IMR-90 (cell line): ENCODE results near the gene CKAP5. TPM values are rescaled to one million over a fixed set of nuclear protein-coding genes. Genes with fewer than 3 reads are reported as not detected.

Experiments used
- ATAC-seq: fragments of 200-7000 bp; cut with Tn5 transposase; 2 replicates; pipeline ENCODE4 v1.9.1; 2020; ENCODE audit warnings: low read depth, mild to moderate bottlenecking, moderate library complexity
- BruUV-seq: library from RNA; stranded (reverse); fragments of 400-500 nt; replicated peaks from 2 replicates; lab custom pipeline; 2021; lab: Mats Ljungman, UMichigan
- CTCF ChIA-PET: fragments of 300-600 bp; formaldehyde crosslinking; extraction: SDS; loops from one replicate; lab custom pipeline; 2021; ENCODE audit warnings: antibody characterized with exemption; lab: Yijun Ruan, JAX
- POLR2A ChIA-PET: fragments of 300-600 bp; sonication (Branson Sonifier 250); formaldehyde crosslinking; loops from one replicate; lab custom pipeline; 2022; ENCODE audit warnings: antibody characterized with exemption; ENCODE audit not compliant: unreplicated experiment; lab: Charles Lee
- DNase-seq: peaks from one replicate; pipeline ENCODE4 v3.0.0; 2013
- H2AFZ ChIP-seq: replicated peaks from 2 replicates; pipeline ENCODE3; 2013; ENCODE audit warnings: low read length, mild to moderate bottlenecking; ENCODE audit not compliant: poor library complexity
- H2AK5ac ChIP-seq: 2 replicates; pipeline ENCODE4 v1.6.1; 2013; ENCODE audit warnings: low read depth, low read length, inconsistent platforms
- H2AK9ac ChIP-seq: replicated peaks from 2 replicates; pipeline ENCODE3; 2013; ENCODE audit warnings: mild to moderate bottlenecking, low read depth, low read length, moderate library complexity; ENCODE audit not compliant: poor library complexity
- H2BK120ac ChIP-seq: 2 replicates; pipeline ENCODE4 v1.6.1; 2013; ENCODE audit warnings: low read depth, low read length, inconsistent platforms
- H2BK15ac ChIP-seq: 3 replicates; pipeline ENCODE4 v1.6.1; 2013; ENCODE audit warnings: low read depth, low read length, inconsistent platforms
- H2BK20ac ChIP-seq: 2 replicates; pipeline ENCODE4 v1.6.1; 2013; ENCODE audit warnings: low read depth, mild to moderate bottlenecking, inconsistent platforms, low read length, moderate library complexity
- H2BK5ac ChIP-seq: 2 replicates; pipeline ENCODE4 v1.6.1; 2013; ENCODE audit warnings: mild to moderate bottlenecking, low read depth, low read length, inconsistent platforms; ENCODE audit not compliant: poor library complexity, severe bottlenecking
- H3K14ac ChIP-seq: replicated peaks from 2 replicates; pipeline ENCODE4 v1.6.1; 2013; ENCODE audit warnings: low read depth, low read length, inconsistent platforms
- H3K18ac ChIP-seq: 2 replicates; pipeline ENCODE4 v1.6.1; 2013; ENCODE audit warnings: low read depth, low read length, control low read depth
- H3K23ac ChIP-seq: 2 replicates; pipeline ENCODE4 v1.6.1; 2013; ENCODE audit warnings: low read depth, low read length, inconsistent platforms
- H3K27ac ChIP-seq: 2 replicates; pipeline ENCODE4 v1.5.1; 2013; ENCODE audit warnings: mild to moderate bottlenecking, control low read depth, low read length; ENCODE audit not compliant: insufficient read depth
- H3K27me3 ChIP-seq: 2 replicates; pipeline ENCODE4 v1.6.1; 2013; ENCODE audit warnings: low read length; ENCODE audit not compliant: control insufficient read depth, insufficient read depth
- H3K36me3 ChIP-seq: 2 replicates; pipeline ENCODE4 v1.6.1; 2013; ENCODE audit warnings: low read length, mixed read lengths; ENCODE audit not compliant: control insufficient read depth, insufficient read depth
- H3K4ac ChIP-seq: 2 replicates; pipeline ENCODE4 v1.6.1; 2013; ENCODE audit warnings: low read depth, low read length, inconsistent platforms
- H3K4me1 ChIP-seq: 2 replicates; pipeline ENCODE4 v1.6.1; 2013; ENCODE audit warnings: low read length, mixed read lengths; ENCODE audit not compliant: control insufficient read depth, insufficient read depth
- H3K4me2 ChIP-seq: 2 replicates; pipeline ENCODE4 v1.6.1; 2013; ENCODE audit warnings: low read depth, mild to moderate bottlenecking, control low read depth, low read length, moderate library complexity
- H3K4me3 ChIP-seq: 2 replicates; pipeline ENCODE4 v1.5.1; 2013; ENCODE audit warnings: low read depth, mild to moderate bottlenecking, control low read depth, low read length, moderate library complexity; ENCODE audit not compliant: insufficient read depth
- H3K56ac ChIP-seq: 2 replicates; pipeline ENCODE4 v1.6.1; 2013; ENCODE audit warnings: low read length, inconsistent platforms; ENCODE audit not compliant: insufficient read depth; ENCODE audit errors: extremely low read depth
- H3K79me1 ChIP-seq, 2 experiments: 2 replicates each; pipeline ENCODE4 v1.6.1; 2013; ENCODE audit warnings: low read length in 2 of 2, inconsistent platforms in 1 of 2, low read depth in 1 of 2
- H3K9ac ChIP-seq: 2 replicates; pipeline ENCODE4 v1.6.1; 2013; ENCODE audit warnings: low read depth, low read length, control low read depth
- H3K9me1 ChIP-seq: 2 replicates; pipeline ENCODE4 v1.6.1; 2013; ENCODE audit warnings: low read length, inconsistent platforms; ENCODE audit not compliant: insufficient read depth
- H3K9me3 ChIP-seq: 2 replicates; pipeline ENCODE4 v1.6.1; 2013; ENCODE audit warnings: low read length; ENCODE audit not compliant: control insufficient read depth, insufficient read depth
- H4K20me1 ChIP-seq: 2 replicates; pipeline ENCODE4 v1.6.1; 2013; ENCODE audit warnings: low read length, inconsistent platforms; ENCODE audit not compliant: insufficient read depth
- H4K5ac ChIP-seq: 2 replicates; pipeline ENCODE4 v1.6.1; 2013; ENCODE audit warnings: mild to moderate bottlenecking, low read depth, low read length, control low read depth
- H4K8ac ChIP-seq, 2 experiments: 2 replicates each; pipeline ENCODE4 v1.6.1; 2013; ENCODE audit warnings: low read depth in 2 of 2, low read length in 2 of 2, control low read depth in 1 of 2, inconsistent platforms in 1 of 2
- H4K91ac ChIP-seq: 2 replicates; pipeline ENCODE4 v1.6.1; 2013; ENCODE audit warnings: low read depth, low read length, inconsistent platforms; ENCODE audit not compliant: insufficient read depth
- CEBPB ChIP-seq: IDR thresholded peaks from 2 replicates; pipeline ENCODE4 v1.6.1; 2012; ENCODE audit warnings: low read depth, low read length, improper control_type of control experiment
- RCOR1 ChIP-seq: IDR thresholded peaks from 2 replicates; pipeline ENCODE4 v1.6.1; 2012; ENCODE audit warnings: mild to moderate bottlenecking, low read length, improper control_type of control experiment; ENCODE audit not compliant: insufficient replicate concordance
- WGBS, 2 experiments: methylation state at CpG; one replicate each; pipeline versions ENCODE4 v1.1.5 to v1.1.7; 2013; ENCODE audit warnings: missing lambda C conversion rate in 2 of 2; ENCODE audit not compliant: insufficient read length in 1 of 2; ENCODE audit errors: extremely low coverage in 2 of 2; 5-methylcytosine and 5-hydroxymethylcytosine counted together
- dilution Hi-C: fragments of 300-500 bp; cut with HindIII; formaldehyde crosslinking; loops from one replicate; pipeline ENCODE4 v1.14.3; 2018; ENCODE audit warnings: low sequenced_read_pairs; ENCODE audit not compliant: unreplicated experiment
- in situ Hi-C: fragments of 300-500 bp; cut with MboI; formaldehyde crosslinking; loops from 3 replicates; pipeline ENCODE4 v1.14.3; 2019; ENCODE audit warnings: low sequenced_read_pairs, inconsistent platforms, mixed read lengths
- intact Hi-C: fragments of 100-400 bp; cut with micrococcal nuclease; formaldehyde crosslinking; loops from 2 replicates; pipeline ENCODE4 v1.10.0; 2022
- polyA plus RNA-seq, 3 experiments: library from polyadenylated mRNA; depleted of rRNA; stranded (reverse); fragments of >200 nt; gene quantifications; 2 replicates each; pipeline ENCODE4 v1.2.3, GENCODE V29; 2012; ENCODE audit warnings: low replicate concordance in 1 of 3
- total RNA-seq: library from RNA; depleted of rRNA; stranded (reverse); fragments of >200 nt; gene quantifications from 2 replicates; pipeline ENCODE4 v1.2.3, GENCODE V29; 2012

Gene CKAP5
- total and polyA plus RNA-seq, 2 of the 4 experiments (the other 2 are of a cell fraction) = 59.5 to 79.2 TPM

- intact Hi-C loops = no loop called here
These were observed 69.2 kb downstream of the CKAP5 start for GRCh38 chr11:46776878-46777277.

More at GRCh38 chr11:46776878-46777277, 69.2 kb downstream of the CKAP5 start:
- no peak overlapping the region for H2BK5ac ChIP-seq
- TF ChIP-seq CEBPB = peak; percentile 89
- no peak for TF ChIP-seq RCOR1
- H4K5ac ChIP-seq = no peak overlapping the region
- no peaks in the 10 kb centered on the region for H3K27me3 ChIP-seq
- ChIA-PET CTCF (no interaction called here), POLR2A (no interaction called here)
- no peak overlapping the region for H2AFZ ChIP-seq
- no peak overlapping the region for H3K4me2 ChIP-seq
- in situ Hi-C loops = loop anchor here (25.0 kb wide), 1 partner anchor 960 kb away; no protein-coding TSS in a partner anchor
- H4K91ac ChIP-seq = no peak overlapping the region
- no peaks in the 10 kb centered on the region for H4K20me1 ChIP-seq
- BruUV-seq = no TSS peak
- DNase-seq (no peak), ATAC-seq (no peak)
- no peak overlapping the region for H3K14ac ChIP-seq
- H3K4ac ChIP-seq = no peak overlapping the region
- H2AK5ac ChIP-seq = no peak overlapping the region
- H2BK20ac ChIP-seq = no peak overlapping the region
- no peak overlapping the region for H3K18ac ChIP-seq
- peaks cover 0 to 5% of the 10 kb centered on the region in 2 experiments; a peak in 3 of 4 replicates for H3K79me1 ChIP-seq
- H3K23ac ChIP-seq = no peak overlapping the region
- no peak overlapping the region for H3K9ac ChIP-seq
- no peak overlapping the region for H4K8ac ChIP-seq
- dilution Hi-C loops = no loop called here
- no peak overlapping the region for H2AK9ac ChIP-seq
- H3K4me3 ChIP-seq = no peak overlapping the region
- no peak overlapping the region for H3K27ac ChIP-seq
- H3K56ac ChIP-seq = no peak overlapping the region
- no peaks in the 10 kb centered on the region for H3K4me1 ChIP-seq
- H2BK15ac ChIP-seq = no peak overlapping the region
- H3K9me1 ChIP-seq = no peaks in the 10 kb centered on the region
- WGBS, 2 experiments = no CpG with 5 or more reads among the region's 2 CpGs
- H3K36me3 ChIP-seq = peaks cover 31% of the 10 kb centered on the region
- no peaks in the 10 kb centered on the region for H3K9me3 ChIP-seq
- no peak overlapping the region for H2BK120ac ChIP-seq
